HFFc6 (cell line): ENCODE measurements around the gene FNTB. TPM values are rescaled to one million over a fixed set of nuclear protein-coding genes. Genes with fewer than 3 reads are reported as not detected.

Source experiments
- DNase-seq: peaks from one replicate; pipeline ENCODE4 v3.0.0-alpha.2; 2018
- H3K27ac Mint-ChIP-seq: 2 replicates; pipeline ENCODE4 v1.8.0; 2020; ENCODE audit warnings: mild to moderate bottlenecking, mixed read lengths
- H3K27me3 Mint-ChIP-seq: 2 replicates; pipeline ENCODE4 v1.8.0; 2021; ENCODE audit warnings: mild to moderate bottlenecking, moderate library complexity, mixed read lengths; ENCODE audit not compliant: insufficient read depth
- H3K36me3 Mint-ChIP-seq: 2 replicates; pipeline ENCODE4 v1.8.0; 2021; ENCODE audit warnings: low read depth, mixed read lengths
- H3K4me1 Mint-ChIP-seq: 2 replicates; pipeline ENCODE4 v1.8.0; 2020; ENCODE audit warnings: low read depth, mixed read lengths
- H3K4me3 Mint-ChIP-seq: 2 replicates; pipeline ENCODE4 v1.8.0; 2020; ENCODE audit warnings: mild to moderate bottlenecking, moderate library complexity, mixed read lengths
- H3K9me3 Mint-ChIP-seq: 2 replicates; pipeline ENCODE4 v1.8.0; 2020; ENCODE audit warnings: mild to moderate bottlenecking, mixed read lengths
- CTCF ChIP-seq: fragments of 200-600 bp; sonication (generic); IDR thresholded peaks from 2 replicates; pipeline ENCODE4 v1.5.0; 2021; ENCODE audit warnings: antibody characterized with exemption, mild to moderate bottlenecking
- total RNA-seq, 6 experiments: library from RNA; stranded (reverse); fragmentation: NEBNext Ultra II Directional; extraction: Animal tissue kit (Norgen Biotek cat#: 25700); gene quantifications; 2 replicates in 1 of 6; 3 replicates in 5 of 6; pipeline ENCODE4 v1.2.3, GENCODE V29; 2021

Gene FNTB
- total RNA-seq, 6 experiments from 2014 or later, result 14.1 to 22.7 (median 18.0) TPM

DNA sequence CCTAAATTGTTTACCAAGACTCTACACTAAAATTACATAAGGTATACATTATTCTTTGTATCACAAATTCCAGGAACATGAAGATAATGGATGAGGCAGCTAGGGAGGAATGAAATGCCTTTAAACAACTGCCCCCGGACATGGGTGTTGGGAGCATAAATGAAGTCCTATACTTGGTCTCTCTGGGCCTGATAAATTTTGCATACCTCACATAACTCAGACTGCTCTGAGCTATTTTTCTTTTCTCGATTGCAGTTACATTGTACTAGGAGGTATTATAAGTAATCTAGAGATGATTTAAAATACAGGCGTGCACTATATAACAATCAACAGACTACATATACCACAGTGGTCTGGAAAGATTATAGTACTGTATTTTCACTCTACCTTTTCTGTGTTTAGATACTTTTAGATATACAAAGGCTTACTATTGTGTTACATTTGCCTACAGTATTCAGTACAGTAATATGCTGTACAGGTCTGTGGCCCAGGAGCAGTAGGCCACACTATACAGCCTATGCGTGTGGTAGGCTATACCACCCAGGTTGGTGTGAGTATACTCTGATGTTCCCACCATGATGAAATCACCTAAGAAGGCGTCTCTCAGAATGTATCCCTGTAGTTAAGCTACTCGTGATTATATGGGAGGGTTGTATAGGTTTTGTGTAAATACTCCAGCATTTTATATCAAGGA lies 14.3 kb downstream of the FNTB start:
- DNase-seq, result peak; percentile 57
- H3K9me3 Mint-ChIP-seq, result no peaks in the 10 kb centered on the region
- H3K4me3 Mint-ChIP-seq, result peak overlapping the region; percentile 64
- peaks cover 13% of the 10 kb centered on the region for H3K36me3 Mint-ChIP-seq
- H3K27ac Mint-ChIP-seq, result peak overlapping the region; percentile 93
- peaks cover 2% of the 10 kb centered on the region; the same call in 1 of the 2 replicates for H3K27me3 Mint-ChIP-seq
- no peak for TF ChIP-seq CTCF
- H3K4me1 Mint-ChIP-seq, result peaks cover 82% of the 10 kb centered on the region

- peaks cover 89% of the 10 kb centered on the region for H3K4me1 Mint-ChIP-seq
- H3K27ac Mint-ChIP-seq, result peak overlapping the region; percentile 93; the same call in 1 of the 2 replicates
- no peaks in the 10 kb centered on the region for H3K9me3 Mint-ChIP-seq
- peaks cover 2% of the 10 kb centered on the region; the same call in 1 of the 2 replicates for H3K27me3 Mint-ChIP-seq
- H3K4me3 Mint-ChIP-seq, result no peak overlapping the region
- no peak for TF ChIP-seq CTCF
- peaks cover 13% of the 10 kb centered on the region for H3K36me3 Mint-ChIP-seq
- no peak for DNase-seq
Measured at GRCh38 chr14:65001723-65002122, 15.0 kb downstream of the FNTB start.

DNA sequence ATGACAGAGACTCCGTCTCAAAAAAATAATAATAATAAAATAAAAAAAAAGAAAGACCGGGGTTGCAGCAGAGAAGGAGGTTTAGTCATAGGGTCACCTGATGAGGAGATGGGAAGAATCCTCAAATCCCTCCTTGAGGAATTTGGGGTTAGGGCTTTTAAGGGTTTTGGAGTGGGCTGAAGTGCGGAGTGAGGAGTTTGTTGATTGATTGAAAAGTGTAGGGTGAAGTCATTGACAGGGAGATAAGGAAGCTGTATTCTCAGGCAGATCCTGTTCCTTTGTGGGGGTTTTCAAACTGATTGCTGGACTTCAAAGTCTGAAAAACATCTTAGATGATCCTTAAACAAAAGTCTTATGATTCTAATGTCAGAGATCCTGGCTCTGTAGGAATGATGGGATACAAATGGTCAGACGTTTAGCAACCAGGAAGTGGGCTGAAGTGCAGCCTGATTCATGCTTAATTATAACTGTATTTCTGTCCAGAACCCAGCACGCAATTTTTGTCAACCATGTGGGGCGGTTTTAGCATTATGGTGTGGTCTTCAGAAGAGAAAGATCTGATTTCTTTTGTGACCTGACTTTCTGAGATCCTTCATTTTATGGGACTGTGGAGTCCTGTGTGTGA lies 16.0 kb downstream of the FNTB start:
- peak; percentile 11 for DNase-seq
- peak overlapping the region; percentile 65 for H3K4me3 Mint-ChIP-seq
- peak overlapping the region; percentile 93 for H3K27ac Mint-ChIP-seq
- no peaks in the 10 kb centered on the region for H3K9me3 Mint-ChIP-seq
- no peaks in the 10 kb centered on the region; the same call in 1 of the 2 replicates for H3K27me3 Mint-ChIP-seq
- H3K4me1 Mint-ChIP-seq, result peaks cover 84% of the 10 kb centered on the region
- no peak for TF ChIP-seq CTCF
- H3K36me3 Mint-ChIP-seq, result peaks cover 8% of the 10 kb centered on the region; the same call in 1 of the 2 replicates

DNA sequence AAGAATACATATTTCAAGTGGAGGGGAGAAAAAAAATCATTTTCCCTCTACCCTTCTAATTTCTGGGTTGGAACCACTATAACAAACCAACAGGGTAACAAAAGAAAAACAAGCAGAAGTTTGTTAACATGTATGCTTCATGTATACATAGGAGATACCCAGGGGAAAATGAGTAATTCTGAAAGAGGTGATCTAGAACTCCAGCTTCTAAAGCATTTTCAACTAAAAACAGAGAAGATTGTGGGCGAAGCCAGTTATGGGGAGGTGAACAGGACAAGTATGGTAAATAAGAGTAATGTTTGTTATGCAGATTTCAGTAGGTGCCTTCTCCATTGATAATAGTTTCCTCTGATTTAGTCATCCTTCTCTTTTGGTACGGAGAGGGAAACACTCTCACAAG lies 16.7 kb downstream of the FNTB start:
- Mint-ChIP-seq H3K4me3 (peak overlapping the region; percentile 65; the same call in 1 of the 2 replicates), H3K36me3 (peaks cover 8% of the 10 kb centered on the region; the same call in 1 of the 2 replicates), H3K27ac (peak overlapping the region; percentile 93), H3K9me3 (no peaks in the 10 kb centered on the region), H3K4me1 (peaks cover 77% of the 10 kb centered on the region), H3K27me3 (no peaks in the 10 kb centered on the region; the same call in 1 of the 2 replicates)
- DNase-seq, result no peak
- TF ChIP-seq CTCF, result no peak

GRCh38 chr14:65006261-65006721 lies 19.6 kb downstream of the FNTB start:
- no peaks in the 10 kb centered on the region; the same call in 1 of the 2 replicates for H3K27me3 Mint-ChIP-seq
- H3K4me1 Mint-ChIP-seq, result peaks cover 48% of the 10 kb centered on the region
- TF ChIP-seq CTCF, result no peak
- H3K36me3 Mint-ChIP-seq, result peaks cover 12% of the 10 kb centered on the region
- peak overlapping the region; percentile 3 for H3K27ac Mint-ChIP-seq
- H3K9me3 Mint-ChIP-seq, result no peaks in the 10 kb centered on the region
- no peak for DNase-seq
- no peak overlapping the region for H3K4me3 Mint-ChIP-seq
